ENCODE measurements around the gene CCDC89.
A peak's percentile ranks its signal among the peaks of the same experiment; 100 is the strongest.
"Not testable (repeated sequence)": the region's sequence is repeated elsewhere in the genome, so short reads cannot be mapped to it uniquely, and the experiment has no call there.

CCDC89 gene

GRCh38 chr11:85685125-85685819 is 723 bp downstream of the CCDC89 start:
- DNase-seq, result no peak

- DNase-seq, result peak; percentile 31
These were observed 3.4 kb downstream of the CCDC89 start for GRCh38 chr11:85682330-85683305.

GRCh38 chr11:85680897-85681296 is 5.1 kb downstream of the CCDC89 start:
- DNase-seq, result no peak

DNA sequence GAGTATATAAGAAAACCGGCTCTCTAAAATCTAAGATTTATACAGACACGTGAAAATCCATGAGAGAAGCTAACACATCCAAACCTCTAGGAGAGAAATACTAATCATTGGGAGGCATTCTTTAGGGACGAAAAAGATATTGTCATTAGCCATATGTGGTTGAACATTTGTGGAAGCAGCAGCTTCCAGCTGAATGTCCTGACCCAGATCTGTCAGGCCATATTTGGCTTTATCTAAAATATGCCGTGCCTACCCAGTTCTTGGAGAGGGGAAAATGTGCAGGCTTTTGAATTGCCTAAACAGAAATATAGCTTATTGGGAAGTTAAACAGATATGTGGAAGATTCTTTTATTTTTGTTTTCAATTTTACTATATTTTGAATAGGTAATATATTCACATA is 6.4 kb downstream of the CCDC89 start:
- DNase-seq, result no peak

GRCh38 chr11:85673393-85673792 is 12.6 kb downstream of the CCDC89 start:
- DNase-seq, result no peak

DNA sequence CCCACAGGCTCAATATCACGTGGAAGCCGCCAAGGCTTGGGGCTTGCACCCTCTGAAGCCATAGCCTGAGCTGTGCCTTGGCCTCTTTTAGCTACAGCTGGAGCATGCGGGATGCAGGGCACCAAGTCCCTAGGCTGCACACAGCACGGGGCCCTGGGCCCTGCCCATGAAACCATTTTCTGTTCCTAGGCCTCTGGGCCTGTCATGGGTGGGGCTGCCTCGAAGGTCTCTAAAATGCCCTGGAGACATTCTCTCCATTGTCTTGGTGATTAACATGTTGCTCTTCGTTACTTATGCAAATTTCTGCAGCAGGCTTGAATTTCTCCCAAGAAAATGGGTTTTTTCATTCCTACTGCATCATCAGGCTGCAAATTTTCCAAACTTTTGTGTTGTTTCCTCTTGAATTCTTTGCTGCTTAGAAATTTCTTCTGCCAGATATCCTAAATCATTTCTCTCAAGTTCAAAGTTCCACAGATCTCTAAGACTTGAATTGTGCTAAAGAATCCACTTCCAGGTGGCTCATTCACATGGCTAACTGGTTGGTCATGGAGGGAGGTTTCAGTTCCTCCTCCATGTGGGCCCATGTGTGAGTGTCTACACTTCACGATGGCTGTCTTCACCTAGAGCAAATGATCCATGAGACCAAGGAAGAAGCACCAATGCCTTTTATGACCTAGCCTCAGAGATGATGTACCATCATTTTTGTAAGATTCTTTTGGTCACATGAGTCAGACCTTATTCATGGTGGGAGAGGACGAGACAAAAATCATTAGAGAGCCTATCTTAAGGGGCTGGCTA is 13.7 kb downstream of the CCDC89 start:
- no peak for DNase-seq

DNA sequence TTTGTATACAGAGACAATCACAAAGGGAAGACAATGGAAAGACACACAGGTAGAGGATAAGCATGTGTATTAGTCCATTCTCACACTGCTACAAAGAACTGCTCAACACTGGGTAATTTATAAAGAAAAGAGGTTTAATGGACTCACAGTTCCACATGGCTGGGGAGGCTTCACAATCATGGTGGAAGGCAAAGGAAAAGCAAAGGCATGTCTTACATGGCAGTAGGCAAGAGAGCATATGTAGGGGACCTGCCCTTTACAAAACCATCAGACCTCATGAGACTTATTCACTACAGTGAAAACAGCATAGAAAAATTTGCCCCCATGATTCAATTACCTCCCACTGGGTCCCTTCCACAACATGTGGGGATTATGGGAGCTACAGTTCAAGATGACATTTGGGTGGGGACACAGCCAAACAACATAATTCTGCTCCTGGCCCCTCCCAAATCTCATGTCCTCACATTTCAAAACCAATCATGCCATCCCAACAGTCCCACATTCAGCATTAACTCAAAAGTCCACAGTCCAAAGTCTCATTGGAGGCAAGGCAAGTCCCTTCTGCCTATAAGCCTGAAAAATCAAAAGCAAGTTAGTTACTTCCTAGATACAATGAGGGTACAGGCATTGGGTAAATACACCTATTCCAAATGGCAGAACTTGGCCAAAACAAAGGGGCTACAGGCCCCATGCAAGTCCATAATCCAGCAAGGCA is 14.9 kb downstream of the CCDC89 start:
- not testable (repeated sequence) for DNase-seq

GRCh38 chr11:85668157-85668556 is 17.8 kb downstream of the CCDC89 start:
- no peak for DNase-seq

DNA sequence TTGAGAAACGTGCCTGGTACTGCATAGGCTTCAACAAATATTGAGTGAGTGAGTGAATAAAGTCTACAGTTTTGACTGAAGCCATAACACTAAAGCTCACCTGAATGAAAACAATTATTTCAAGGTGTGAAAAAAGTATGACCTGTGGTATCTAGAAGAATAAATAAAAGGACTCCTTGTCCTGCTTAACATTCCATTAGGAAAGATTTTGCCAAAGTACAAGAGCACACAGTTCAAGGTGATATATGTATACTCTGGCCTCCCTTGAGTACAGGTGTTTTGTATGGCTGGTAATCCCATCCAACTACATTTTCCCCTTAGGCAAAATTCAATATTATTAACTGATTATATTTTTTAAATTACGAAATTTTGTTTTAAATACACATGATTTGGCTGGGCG is 19.3 kb downstream of the CCDC89 start:
- DNase-seq, result no peak

DNA sequence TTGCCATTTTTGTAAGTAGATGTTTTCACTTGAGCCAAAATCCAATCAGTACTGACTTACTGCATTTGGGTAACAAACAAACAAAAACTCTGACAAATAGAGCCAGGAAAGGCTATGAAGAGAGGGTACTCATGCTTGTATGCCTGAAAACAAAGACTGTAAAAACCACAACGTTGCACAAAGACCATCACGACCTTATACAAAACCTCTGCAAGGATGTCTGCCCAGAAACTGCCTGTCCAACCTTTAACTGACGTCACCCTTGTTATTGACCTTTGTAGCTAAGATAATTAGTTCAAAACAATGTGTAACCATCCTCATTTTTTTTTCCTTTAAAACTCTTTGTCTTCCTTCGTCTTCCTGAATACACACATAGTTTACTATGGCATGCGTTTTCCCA is 20.3 kb downstream of the CCDC89 start:
- no peak for DNase-seq

DNA sequence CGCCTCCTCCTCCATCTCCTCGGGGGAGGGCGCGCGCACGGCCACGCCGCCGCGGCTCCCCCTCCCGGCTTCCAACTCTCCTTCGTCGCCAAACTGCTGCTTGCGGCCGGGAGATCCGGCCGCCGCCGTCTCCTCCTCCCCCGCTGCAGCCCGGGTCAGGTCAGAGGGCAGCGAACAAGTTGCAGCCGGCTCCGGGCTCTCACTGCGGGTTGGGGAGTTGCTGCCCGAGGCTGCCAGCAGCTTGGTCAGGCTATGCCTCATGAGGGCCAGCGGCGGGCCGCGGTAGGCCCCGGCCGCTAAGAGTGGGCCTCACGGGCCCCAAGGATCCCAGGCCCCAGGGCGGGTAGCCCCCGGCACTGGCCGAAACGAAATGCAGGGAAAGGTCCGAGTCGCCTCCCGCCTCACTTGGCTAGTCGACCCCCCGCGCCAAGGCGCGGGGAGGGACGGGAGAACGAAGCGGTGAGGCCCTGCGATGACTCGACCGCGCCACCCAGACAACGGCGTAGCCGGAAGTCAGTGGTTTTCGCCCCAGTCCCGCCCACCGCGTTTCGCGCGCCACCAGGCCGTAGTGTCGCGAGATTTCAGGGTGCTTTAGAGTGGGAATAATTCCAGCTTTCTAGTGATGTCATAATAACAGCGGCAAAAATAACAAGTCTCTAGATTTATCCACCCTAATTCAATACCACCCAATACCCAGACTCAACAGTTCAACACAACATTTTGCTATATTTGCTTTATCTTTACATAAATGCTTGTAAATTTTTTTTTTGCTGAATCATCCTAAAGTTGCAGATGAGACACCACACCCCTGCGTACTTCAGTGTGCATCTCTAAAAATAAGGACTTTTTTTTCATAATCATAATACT is 21.1 kb downstream of the CCDC89 start, which contains the start of gene CREBZF:
Gene CREBZF (minus strand): TSS at position 515 of the 867 bp plus-strand sequence. CDS start 254 bp downstream, at position 261.
- peak; percentile 98 for DNase-seq

GRCh38 chr11:85663753-85664614 is 22.0 kb downstream of the CCDC89 start:
- peak; percentile 85 for DNase-seq

DNA sequence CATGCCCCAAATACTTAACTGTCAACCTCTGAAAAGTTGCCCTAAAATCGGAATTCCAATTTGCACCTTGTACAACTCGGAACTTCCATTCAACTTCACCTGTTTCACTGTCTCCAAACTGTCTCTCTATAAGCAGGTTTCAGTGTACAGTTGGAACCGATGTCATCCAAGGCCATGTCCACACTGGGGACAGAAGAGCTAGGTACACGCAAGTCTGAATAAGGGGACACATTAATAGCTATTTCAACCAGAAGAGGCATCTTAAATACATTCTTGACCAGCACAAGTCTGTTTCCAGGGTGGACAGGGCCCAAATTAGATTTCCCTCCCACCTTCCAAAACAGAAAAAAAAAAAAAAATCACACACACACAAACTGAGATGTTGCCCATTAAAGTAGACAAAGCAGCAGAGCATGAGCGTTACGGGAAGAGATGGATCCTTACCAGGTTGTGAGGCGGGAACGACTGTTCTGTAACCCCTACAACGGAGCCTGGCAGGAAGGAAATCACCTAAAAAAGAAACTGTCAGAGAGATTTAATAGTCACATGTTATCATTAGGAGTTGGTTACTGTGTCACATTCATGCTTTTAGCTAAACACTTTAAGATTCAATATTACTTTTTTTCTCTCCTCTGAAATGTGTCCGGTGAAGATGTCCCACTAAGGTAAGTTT is 22.8 kb downstream of the CCDC89 start:
- peak; percentile 19 for DNase-seq

- no peak for DNase-seq
These were observed 23.9 kb downstream of the CCDC89 start for GRCh38 chr11:85661972-85662664.

GRCh38 chr11:85658180-85658579 is 27.8 kb downstream of the CCDC89 start:
- no peak for DNase-seq

DNA sequence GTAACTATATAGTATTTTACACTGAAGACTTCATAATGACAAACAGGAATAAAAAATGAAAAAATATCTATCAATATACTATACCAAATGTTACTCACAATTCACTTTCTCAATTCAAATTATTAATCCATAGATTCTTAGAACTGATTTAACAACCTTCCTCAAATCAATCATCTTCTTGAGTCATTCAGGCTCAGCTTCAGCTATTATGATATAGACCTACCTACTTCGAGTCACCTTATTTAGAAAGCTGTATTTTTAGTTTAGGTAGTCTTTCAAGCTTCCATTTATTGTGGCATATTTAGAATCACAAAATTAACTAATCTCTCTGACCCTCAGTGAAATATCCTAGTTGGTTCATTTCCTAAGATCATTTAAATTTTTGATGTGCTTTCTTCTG is 29.2 kb downstream of the CCDC89 start:
- no peak for DNase-seq

- not testable (repeated sequence) for DNase-seq
These were observed 31.7 kb downstream of the CCDC89 start for GRCh38 chr11:85654343-85654742.

DNA sequence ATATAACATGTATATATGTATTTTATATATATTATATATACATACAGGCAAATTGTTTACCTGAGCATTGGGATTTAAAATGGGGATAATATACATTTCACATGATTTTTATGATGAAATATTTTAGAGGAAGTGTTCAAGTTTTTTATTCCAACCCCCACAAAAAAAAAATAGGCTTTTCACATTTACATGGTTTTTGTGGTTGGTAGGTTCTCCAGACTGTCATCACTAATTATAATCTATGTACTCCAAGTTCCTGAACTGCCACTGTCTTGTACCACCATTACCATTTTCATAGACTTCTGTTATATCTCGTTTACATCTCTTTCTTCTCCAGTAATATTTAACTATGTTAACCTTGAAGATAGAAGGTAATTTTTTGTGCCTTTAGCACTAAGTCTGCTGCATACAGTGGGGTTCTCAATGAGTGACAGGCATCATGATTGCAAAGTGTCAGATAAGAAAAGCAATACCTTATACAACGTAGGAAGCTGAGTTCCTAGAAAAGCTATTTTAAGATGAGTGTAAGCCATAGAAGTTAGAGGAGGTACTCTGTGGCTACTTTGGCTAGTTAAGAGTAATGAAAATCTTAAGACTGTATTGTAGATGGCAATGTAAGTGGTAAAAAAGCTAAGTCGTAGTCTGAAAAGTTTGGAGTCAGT is 33.1 kb downstream of the CCDC89 start:
- DNase-seq, result no peak

DNA sequence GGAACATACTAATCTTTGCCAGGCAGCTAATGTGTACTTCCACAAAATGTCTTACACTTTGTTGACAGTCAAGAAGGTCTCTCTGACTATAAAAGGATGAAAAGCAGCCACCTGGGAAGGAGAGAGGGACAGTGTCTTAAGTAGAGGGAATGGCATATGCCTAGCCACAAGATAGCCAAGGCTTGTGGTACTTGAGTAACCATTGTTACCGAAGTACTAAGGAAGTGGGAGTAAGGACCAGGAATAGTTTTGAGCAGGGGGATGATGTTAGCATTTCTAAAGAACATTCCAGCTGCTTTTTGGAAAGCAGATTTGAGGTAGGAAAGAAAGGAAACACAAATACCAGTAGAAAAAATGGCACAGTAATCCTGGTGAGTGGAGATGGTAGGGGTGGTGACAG is 34.9 kb downstream of the CCDC89 start:
- DNase-seq, result no peak

All from suppressor macrophage treated with lipopolysaccharide for 4 hours (primary cell).